Measurements from ENCODE around the gene PRDM16. TPM values are rescaled to one million over a fixed set of nuclear protein-coding genes. Genes with fewer than 3 reads are reported as not detected.
A peak's percentile ranks its signal among the peaks of the same experiment; 100 is the strongest.

PRDM16 gene
- total RNA-seq, 4 donors from 2014 or later = 5.4 to 13.2 (median 7.7) TPM

DNA sequence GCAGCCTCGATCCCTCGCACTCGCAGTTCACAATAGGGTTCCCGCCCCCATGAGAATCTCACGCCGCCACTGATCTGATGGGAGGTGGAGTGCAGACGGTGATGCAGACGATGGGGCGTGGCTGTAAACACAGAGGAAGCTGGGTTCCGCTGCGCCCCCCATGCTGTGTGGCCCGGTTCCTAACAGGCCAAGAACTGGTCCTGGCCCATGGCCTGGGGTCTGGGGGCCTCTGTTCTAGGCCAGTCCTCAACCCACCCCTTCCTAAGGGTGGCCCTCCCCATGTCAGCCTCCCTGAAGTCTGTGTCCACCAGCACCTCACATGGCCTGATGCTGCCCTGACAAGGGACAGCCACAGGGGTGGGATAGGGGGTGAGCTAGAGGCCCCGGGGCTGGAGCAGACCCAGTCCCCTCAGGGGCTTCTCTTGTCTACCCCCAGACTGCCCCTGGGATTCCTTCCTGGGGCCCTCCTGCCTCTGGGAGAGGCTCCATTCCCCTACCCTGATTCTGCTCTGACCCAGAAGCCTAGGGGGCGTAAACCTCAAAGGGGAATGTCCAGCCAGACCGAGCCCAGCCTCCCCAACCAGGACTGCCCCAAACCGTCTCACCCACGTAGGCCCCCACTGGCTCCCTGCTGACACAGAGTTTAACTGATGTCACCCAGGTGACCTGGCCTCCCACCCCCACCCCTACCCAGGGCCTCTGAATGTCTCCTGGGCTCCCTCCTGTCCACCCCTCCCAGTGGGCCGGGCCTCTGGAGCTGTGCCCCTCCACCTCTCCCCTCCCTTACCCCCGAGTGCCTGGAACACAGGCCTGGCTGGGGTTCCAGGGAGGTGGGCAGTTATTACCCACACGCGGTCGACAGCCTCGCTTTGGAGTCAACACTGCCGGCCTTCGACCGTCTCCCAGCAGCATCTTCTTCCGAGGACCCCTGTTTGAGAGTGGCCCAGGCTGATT lies 370.6 kb downstream of the PRDM16 start:
- no peaks in the 10 kb centered on the region for H3K36me3 ChIP-seq
- no peaks in the 10 kb centered on the region for H3K9me3 ChIP-seq
- H3K4me1 ChIP-seq = no peaks in the 10 kb centered on the region
- no peak overlapping the region for H3K4me3 ChIP-seq
- TF ChIP-seq POLR2A (IDR thresholded peaks at IDR 0.05) (no peak), CTCF (IDR thresholded peaks at IDR 0.05) (no peak)
- H3K27me3 ChIP-seq = no peaks in the 10 kb centered on the region
- peak in 1 of 3 donors; percentile 34 for DNase-seq
- no peak overlapping the region for H3K27ac ChIP-seq

- Histone ChIP-seq H3K27me3 (no peaks in the 10 kb centered on the region), H3K27ac (no peak overlapping the region)
Measured at GRCh38 chr1:3440300-3440681, 371.3 kb downstream of the PRDM16 start.

GRCh38 chr1:3440711-3441409 lies 371.9 kb downstream of the PRDM16 start:
- no peak overlapping the region for H3K4me3 ChIP-seq
- peak in 1 of 3 donors; percentile 23 for DNase-seq
- H3K36me3 ChIP-seq = no peaks in the 10 kb centered on the region
- no peaks in the 10 kb centered on the region for H3K27me3 ChIP-seq
- H3K4me1 ChIP-seq = no peaks in the 10 kb centered on the region
- no peak for TF ChIP-seq POLR2A (IDR thresholded peaks at IDR 0.05)
- TF ChIP-seq CTCF (IDR thresholded peaks at IDR 0.05) = no peak
- no peak overlapping the region for H3K27ac ChIP-seq
- no peaks in the 10 kb centered on the region for H3K9me3 ChIP-seq

More at GRCh38 chr1:3440300-3440681, 371.3 kb downstream of the PRDM16 start:
- Histone ChIP-seq H3K4me3 (no peak overlapping the region), H3K4me1 (no peaks in the 10 kb centered on the region), H3K9me3 (no peaks in the 10 kb centered on the region), H3K36me3 (no peaks in the 10 kb centered on the region)
- DNase-seq = peak in 1 of 3 donors; percentile 39
- TF ChIP-seq CTCF (IDR thresholded peaks at IDR 0.05) = no peak
- TF ChIP-seq POLR2A (IDR thresholded peaks at IDR 0.05) = no peak

- peak in 1 of 3 donors; percentile 10 for DNase-seq
- H3K36me3 ChIP-seq = no peaks in the 10 kb centered on the region
- no peaks in the 10 kb centered on the region for H3K9me3 ChIP-seq
- no peaks in the 10 kb centered on the region for H3K27me3 ChIP-seq
- no peak overlapping the region for H3K4me3 ChIP-seq
- no peak for TF ChIP-seq CTCF (IDR thresholded peaks at IDR 0.05)
- TF ChIP-seq POLR2A (IDR thresholded peaks at IDR 0.05) = no peak
- no peak overlapping the region for H3K27ac ChIP-seq
- H3K4me1 ChIP-seq = no peaks in the 10 kb centered on the region
Measured at GRCh38 chr1:3441410-3441847, 372.4 kb downstream of the PRDM16 start.

- Histone ChIP-seq H3K9me3 (no peaks in the 10 kb centered on the region), H3K27me3 (no peaks in the 10 kb centered on the region), H3K4me3 (no peak overlapping the region), H3K4me1 (no peaks in the 10 kb centered on the region), H3K27ac (no peak overlapping the region), H3K36me3 (no peaks in the 10 kb centered on the region)
- DNase-seq = peak in 1 of 3 donors; percentile 32
- TF ChIP-seq CTCF (IDR thresholded peaks at IDR 0.05) (no peak), POLR2A (IDR thresholded peaks at IDR 0.05) (no peak)
Measured at GRCh38 chr1:3441880-3442279, 372.9 kb downstream of the PRDM16 start.
